HEK293 (cell line): Measurements from ENCODE around the gene AFDN.

Experiments used
- CTCF ChIA-PET: fragments of 350-600 bp; formaldehyde crosslinking; extraction: SDS; loops from one replicate; lab custom pipeline; 2021; ENCODE audit warnings: antibody characterized with exemption; lab: Yijun Ruan, JAX
- POLR2A ChIA-PET: fragments of 300-600 bp; formaldehyde crosslinking; extraction: SDS; loops from one replicate; lab custom pipeline; 2020; ENCODE audit warnings: antibody characterized with exemption, inconsistent platforms; lab: Yijun Ruan, JAX
- H3K27ac ChIP-seq: fragments of 200-500 bp; sonication (Bioruptor generic); 2 replicates; pipeline ENCODE4 v1.5.1; 2014; ENCODE audit warnings: low read depth, low read length, control low read depth, inconsistent platforms; ENCODE audit errors: extremely low read depth
- H3K36me3 ChIP-seq, 2 experiments: fragments of 200-500 bp in 1 of 2; sonication (Bioruptor generic) in 1 of 2; 1 replicate in 1 of 2; 2 replicates in 1 of 2; pipeline ENCODE4 v1.5.1; 2014 to 2017; ENCODE audit warnings: inconsistent platforms in 2 of 2, low read length in 2 of 2; ENCODE audit not compliant: control insufficient read depth in 2 of 2, insufficient read depth in 1 of 2
- H3K4me1 ChIP-seq: fragments of 200-500 bp; sonication (Bioruptor generic); 2 replicates; pipeline ENCODE4 v1.5.1; 2014; ENCODE audit warnings: mild to moderate bottlenecking, low read length, inconsistent platforms; ENCODE audit not compliant: control insufficient read depth, insufficient read depth
- H3K4me3 ChIP-seq: 2 replicates; pipeline ENCODE4 v1.5.1; 2011; ENCODE audit warnings: low read depth, mild to moderate bottlenecking, control low read depth, low read length, moderate library complexity
- H3K9me3 ChIP-seq: fragments of 200-500 bp; sonication (Bioruptor generic); 2 replicates; pipeline ENCODE4 v1.5.1; 2014; ENCODE audit warnings: low read depth, low read length, inconsistent platforms; ENCODE audit not compliant: control insufficient read depth, insufficient read depth
- IKZF3 ChIP-seq: fragments of 450-650 bp; IDR thresholded peaks from 2 replicates; pipeline ENCODE4 v1.5.0; 2018; ENCODE audit warnings: missing biosample characterization, mild to moderate bottlenecking, missing genetic modification characterization, moderate library complexity
- KLF8 ChIP-seq: fragments of 450-650 bp; formaldehyde crosslinking; IDR thresholded peaks from 2 replicates; pipeline ENCODE4 v1.5.1; 2016; ENCODE audit warnings: missing biosample characterization, missing genetic modification characterization
- PATZ1 ChIP-seq: fragments of 450-650 bp; formaldehyde crosslinking; IDR thresholded peaks from 2 replicates; pipeline ENCODE4 v1.5.1; 2016; ENCODE audit warnings: missing biosample characterization, missing genetic modification characterization
- RBAK ChIP-seq: fragments of 450-650 bp; formaldehyde crosslinking; IDR thresholded peaks from 2 replicates; pipeline ENCODE4 v1.5.1; 2016; ENCODE audit warnings: missing biosample characterization, missing genetic modification characterization
- TRIM28 ChIP-seq: IDR thresholded peaks from 2 replicates; pipeline ENCODE4 v1.6.1; 2011; ENCODE audit warnings: low read length, control low read depth, borderline replicate concordance
- ZBTB10 ChIP-seq: fragments of 450-650 bp; formaldehyde crosslinking; IDR thresholded peaks from 2 replicates; pipeline ENCODE4 v1.5.1; 2016; ENCODE audit warnings: missing biosample characterization, missing genetic modification characterization
- ZNF114 ChIP-seq: fragments of 450-650 bp; formaldehyde crosslinking; IDR thresholded peaks from 2 replicates; pipeline ENCODE4 v1.5.0; 2017; ENCODE audit warnings: missing biosample characterization, missing genetic modification characterization
- ZNF140 ChIP-seq: fragments of 450-650 bp; formaldehyde crosslinking; IDR thresholded peaks from 2 replicates; pipeline ENCODE4 v1.5.1; 2016; ENCODE audit warnings: missing biosample characterization, missing genetic modification characterization
- ZNF157 ChIP-seq: fragments of 450-650 bp; formaldehyde crosslinking; IDR thresholded peaks from 2 replicates; pipeline ENCODE4 v1.5.1; 2016; ENCODE audit warnings: missing biosample characterization, missing genetic modification characterization
- ZNF174 ChIP-seq: fragments of 450-650 bp; formaldehyde crosslinking; IDR thresholded peaks from 2 replicates; pipeline ENCODE4 v1.5.0; 2017; ENCODE audit warnings: missing biosample characterization, mild to moderate bottlenecking, missing genetic modification characterization
- ZNF175 ChIP-seq: fragments of 450-650 bp; formaldehyde crosslinking; IDR thresholded peaks from 2 replicates; pipeline ENCODE4 v1.5.1; 2016; ENCODE audit warnings: missing biosample characterization, missing genetic modification characterization
- ZNF23 ChIP-seq: fragments of 450-650 bp; formaldehyde crosslinking; IDR thresholded peaks from 2 replicates; pipeline ENCODE4 v1.5.1; 2016; ENCODE audit warnings: missing biosample characterization, missing genetic modification characterization, borderline replicate concordance
- ZNF239 ChIP-seq: fragments of 450-650 bp; formaldehyde crosslinking; IDR thresholded peaks from 2 replicates; pipeline ENCODE4 v1.5.1; 2016; ENCODE audit warnings: missing biosample characterization, missing genetic modification characterization
- ZNF433 ChIP-seq: fragments of 450-650 bp; formaldehyde crosslinking; IDR thresholded peaks from 2 replicates; pipeline ENCODE4 v1.5.1; 2016; ENCODE audit warnings: missing biosample characterization, missing genetic modification characterization, low read depth
- ZNF449 ChIP-seq: fragments of 450-650 bp; formaldehyde crosslinking; IDR thresholded peaks from 2 replicates; pipeline ENCODE4 v1.5.1; 2017; ENCODE audit warnings: missing biosample characterization, mild to moderate bottlenecking, missing genetic modification characterization, moderate library complexity
- ZNF555 ChIP-seq: fragments of 450-650 bp; formaldehyde crosslinking; conservative IDR thresholded peaks from 2 replicates; pipeline ENCODE4 v1.5.1; 2017; ENCODE audit warnings: missing biosample characterization, mild to moderate bottlenecking, missing genetic modification characterization, inconsistent platforms
- ZNF621 ChIP-seq: fragments of 450-650 bp; formaldehyde crosslinking; IDR thresholded peaks from 2 replicates; pipeline ENCODE4 v1.5.1; 2017; ENCODE audit warnings: missing biosample characterization, missing genetic modification characterization
- ZNF670 ChIP-seq: fragments of 450-650 bp; formaldehyde crosslinking; IDR thresholded peaks from 2 replicates; pipeline ENCODE4 v1.5.1; 2016; ENCODE audit warnings: missing biosample characterization, missing genetic modification characterization, low read depth
- ZNF677 ChIP-seq: fragments of 450-650 bp; IDR thresholded peaks from 2 replicates; pipeline ENCODE4 v1.5.0; 2018; ENCODE audit warnings: missing biosample characterization, mild to moderate bottlenecking, missing genetic modification characterization, moderate library complexity
- ZNF791 ChIP-seq: fragments of 450-650 bp; formaldehyde crosslinking; IDR thresholded peaks from 2 replicates; pipeline ENCODE4 v1.5.1; 2016; ENCODE audit warnings: missing biosample characterization, missing genetic modification characterization
- ZNF837 ChIP-seq: fragments of 450-650 bp; formaldehyde crosslinking; IDR thresholded peaks from 2 replicates; pipeline ENCODE4 v1.5.1; 2016; ENCODE audit warnings: missing biosample characterization, missing genetic modification characterization

Gene AFDN

GRCh38 chr6:167826896-167827582 lies at the start of gene AFDN:
Gene AFDN (plus strand): TSS chr6:167826911. CDS start chr6:167827133, 222 bp downstream.
- POLR2A ChIA-PET: interaction anchor here (1.3 kb wide), 1 partner anchor 66 kb away, joined by 5 read pairs; no protein-coding TSS in a partner anchor
- H3K4me3 ChIP-seq: peak within 1 kb of the TSS; percentile 92
- H3K9me3 ChIP-seq: no peaks in the 10 kb centered on the region
- peak within 1 kb of the TSS; percentile 86 for H3K27ac ChIP-seq
- TF ChIP-seq KLF8 (peak; percentile 4; the same call in 1 of the 2 replicates), ZNF677 (tag by site-specific recombination) (peak; percentile 99), ZNF449 (tag by site-specific recombination) (no peak)
- H3K4me1 ChIP-seq: peaks cover 18% of the 10 kb centered on the region
- CTCF ChIA-PET: interaction anchor here (0.8 to 1.6 kb wide), 4 partner anchors 16 to 71 kb away, joined by 3 to 7 read pairs (median 4); no protein-coding TSS in a partner anchor
- H3K36me3 ChIP-seq: no peaks in the 10 kb centered on the region

- no peaks in the 10 kb centered on the region for H3K4me1 ChIP-seq
- H3K9me3 ChIP-seq: no peaks in the 10 kb centered on the region
- CTCF ChIA-PET: interaction anchor here (0.6 kb wide), 1 partner anchor 135 kb away, joined by 3 read pairs; no protein-coding TSS in a partner anchor
- TF ChIP-seq ZNF433 (tag by site-specific recombination) (no peak), ZBTB10 (tag by site-specific recombination) (no peak), ZNF239 (tag by site-specific recombination) (no peak), ZNF670 (tag by site-specific recombination) (no peak), ZNF174 (no peak), TRIM28 (no peak), ZNF114 (tag by site-specific recombination) (no peak), ZNF791 (tag by site-specific recombination) (no peak), ZNF140 (tag by site-specific recombination) (no peak), ZNF175 (tag by site-specific recombination) (no peak), RBAK (tag by site-specific recombination) (no peak), IKZF3 (no peak), ZNF23 (tag by site-specific recombination) (no peak), ZNF555 (tag by site-specific recombination) (no peak), ZNF837 (tag by site-specific recombination) (no peak), ZNF157 (tag by site-specific recombination) (no peak), PATZ1 (tag by site-specific recombination) (no peak), ZNF621 (tag by site-specific recombination) (no peak)
- no peaks in the 10 kb centered on the region for H3K36me3 ChIP-seq
- POLR2A ChIA-PET: no interaction called here
- H3K4me3 ChIP-seq: no peak overlapping the region
- H3K27ac ChIP-seq: no peak overlapping the region
Measured at GRCh38 chr6:167778497-167779128, 48.1 kb upstream of the AFDN start.
